ENCODE measurements around the gene MED28.

The MED28 gene

DNA sequence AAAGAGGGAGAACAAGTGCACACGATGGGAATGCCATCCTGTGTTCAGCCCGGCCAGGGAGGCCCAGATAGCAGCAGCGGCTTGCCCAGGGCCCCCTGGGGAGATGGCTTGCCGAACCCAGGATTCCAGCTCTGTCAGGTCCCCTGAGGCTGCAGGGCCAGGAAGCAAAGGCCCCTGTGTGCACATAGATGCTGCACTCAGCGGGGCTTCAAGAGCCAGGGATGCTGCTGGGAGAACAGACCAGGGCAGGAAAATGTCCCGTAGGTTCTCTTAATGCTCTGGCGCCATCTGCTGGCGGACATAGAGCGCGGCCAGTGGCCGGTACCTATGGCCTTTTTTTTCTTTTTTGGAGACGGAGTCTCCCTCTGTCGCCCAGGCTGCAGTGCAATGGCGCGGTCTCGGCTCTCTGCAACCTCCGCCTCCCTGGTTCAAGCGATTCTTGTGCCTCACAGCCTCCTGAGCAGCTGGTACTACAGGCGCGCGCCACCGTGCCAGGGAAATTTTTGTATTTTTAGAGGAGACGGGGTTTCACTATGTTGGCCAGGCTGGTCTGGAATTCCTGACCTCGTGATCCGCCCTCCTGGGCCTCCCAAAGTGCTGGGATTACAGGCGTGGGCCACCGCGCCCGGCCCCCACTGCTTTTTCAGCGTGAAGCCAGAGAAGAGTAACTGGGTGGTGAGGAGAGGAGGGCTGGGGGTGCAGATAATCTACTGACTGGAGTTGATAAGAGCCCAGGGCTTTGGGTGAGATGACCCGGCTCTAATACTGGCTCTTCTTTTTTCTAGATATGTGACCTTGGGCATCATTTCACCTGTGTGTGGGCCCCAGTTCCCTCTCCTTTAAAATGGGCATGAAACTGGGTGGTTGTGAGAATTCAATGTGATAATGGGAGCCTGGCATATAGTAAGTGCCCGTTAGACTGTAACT lies 22.5 kb downstream of the MED28 start:
- TF ChIP-seq GATA3 (IDR thresholded peaks at IDR 0.05; ENCODE audit: low read depth, low read length) (no peak), GATA2 (IDR thresholded peaks at IDR 0.05; ENCODE audit: low read depth, low read length) (no peak)

GRCh38 chr4:17639136-17639535 lies 24.7 kb downstream of the MED28 start:
- TF ChIP-seq GATA3 (IDR thresholded peaks at IDR 0.05; ENCODE audit: low read depth, low read length) (no peak), GATA2 (IDR thresholded peaks at IDR 0.05; ENCODE audit: low read depth, low read length) (no peak)

GRCh38 chr4:17642398-17642783 lies 27.9 kb downstream of the MED28 start:
- no peak for TF ChIP-seq GATA3 (IDR thresholded peaks at IDR 0.05; ENCODE audit: low read depth, low read length)
- TF ChIP-seq GATA2 (IDR thresholded peaks at IDR 0.05; ENCODE audit: low read depth, low read length): no peak

DNA sequence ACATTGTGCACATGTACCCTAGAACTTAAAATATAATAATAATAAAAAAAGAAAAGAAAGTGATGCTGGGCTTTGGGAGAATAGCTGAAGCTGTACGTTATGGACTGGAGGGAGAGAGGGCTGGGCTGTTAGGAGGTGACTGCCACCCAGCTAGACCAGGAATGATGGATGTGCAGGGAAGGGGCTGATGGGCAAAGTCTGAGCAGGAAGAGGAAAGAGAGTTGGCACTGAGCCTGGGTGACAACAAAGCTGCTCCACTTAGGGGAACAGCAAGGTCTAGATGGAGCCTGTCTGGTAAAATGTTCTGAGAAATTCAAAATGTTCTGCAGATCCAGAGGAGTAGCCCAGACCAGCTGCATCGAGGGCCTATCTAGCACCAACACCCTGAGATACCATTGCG lies 32.3 kb downstream of the MED28 start:
- no peak for TF ChIP-seq GATA3 (IDR thresholded peaks at IDR 0.05; ENCODE audit: low read depth, low read length)
- TF ChIP-seq GATA2 (IDR thresholded peaks at IDR 0.05; ENCODE audit: low read depth, low read length): no peak

- TF ChIP-seq GATA3 (IDR thresholded peaks at IDR 0.05; ENCODE audit: low read depth, low read length): no peak
- TF ChIP-seq GATA2 (IDR thresholded peaks at IDR 0.05; ENCODE audit: low read depth, low read length): no peak
Measured at GRCh38 chr4:17647176-17647806, 32.9 kb downstream of the MED28 start.

DNA sequence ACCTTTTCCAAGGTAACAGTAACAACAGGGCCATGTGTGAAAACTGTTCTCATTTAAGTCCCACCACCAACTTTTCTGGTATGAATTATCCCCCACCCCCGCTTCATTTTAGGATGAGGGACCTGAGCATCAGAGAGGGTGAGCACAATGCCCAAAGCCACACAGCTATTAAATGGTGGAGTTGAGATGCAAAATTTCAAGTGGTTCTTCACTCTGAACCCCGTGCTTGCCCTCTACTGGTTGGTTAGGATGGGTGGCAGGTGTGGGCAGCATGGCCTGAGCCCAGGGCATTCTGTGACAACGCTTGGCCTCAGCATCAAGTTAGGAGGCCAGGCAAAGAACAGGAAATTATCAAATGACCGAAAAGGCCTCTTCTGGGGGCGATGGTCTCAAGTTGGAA lies 33.5 kb downstream of the MED28 start:
- no peak for TF ChIP-seq GATA3 (IDR thresholded peaks at IDR 0.05; ENCODE audit: low read depth, low read length)
- no peak for TF ChIP-seq GATA2 (IDR thresholded peaks at IDR 0.05; ENCODE audit: low read depth, low read length)

DNA sequence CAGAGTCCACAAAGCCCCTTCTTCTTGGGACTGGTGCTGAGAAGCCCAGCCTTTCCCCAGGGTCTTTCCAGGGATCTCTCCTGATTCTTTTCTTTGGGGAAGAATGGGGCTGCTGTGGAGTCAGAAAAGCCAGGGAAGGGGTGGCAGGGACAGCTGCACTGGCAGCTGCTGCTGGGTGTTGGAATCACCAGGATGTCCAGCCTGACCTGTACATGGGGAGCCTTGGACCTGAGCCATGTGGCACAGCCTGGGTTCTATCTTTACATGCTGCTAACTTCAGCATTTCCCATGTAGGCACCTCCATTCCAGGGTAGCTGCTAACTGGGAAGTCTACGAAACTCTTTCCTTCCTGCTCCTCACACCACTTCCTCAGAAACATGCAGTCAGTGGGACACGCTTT lies 36.0 kb downstream of the MED28 start:
- TF ChIP-seq GATA2 (IDR thresholded peaks at IDR 0.05; ENCODE audit: low read depth, low read length): no peak
- TF ChIP-seq GATA3 (IDR thresholded peaks at IDR 0.05; ENCODE audit: low read depth, low read length): no peak

DNA sequence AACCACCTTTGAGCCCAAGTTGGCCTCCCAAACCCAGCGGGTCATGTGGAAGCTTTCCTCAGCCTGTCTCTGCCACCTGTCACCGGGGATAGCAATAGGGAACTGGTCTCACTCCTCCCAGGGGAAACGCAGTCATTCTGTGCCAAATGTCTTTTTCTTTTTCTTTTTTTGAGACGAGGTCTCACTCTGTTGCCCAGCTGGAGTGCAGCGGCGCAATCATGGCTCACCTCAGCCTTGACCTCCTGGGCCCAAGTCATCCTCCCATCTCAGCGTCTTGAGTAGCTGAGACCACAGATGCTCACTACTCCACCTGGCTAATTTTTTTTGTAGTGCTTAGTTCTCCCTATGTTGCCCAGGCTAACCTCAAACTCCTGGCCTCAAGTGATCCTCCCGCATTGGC lies 40.3 kb downstream of the MED28 start:
- TF ChIP-seq GATA3 (IDR thresholded peaks at IDR 0.05; ENCODE audit: low read depth, low read length): no peak
- no peak for TF ChIP-seq GATA2 (IDR thresholded peaks at IDR 0.05; ENCODE audit: low read depth, low read length)

GRCh38 chr4:17657090-17657489 lies 42.6 kb downstream of the MED28 start:
- TF ChIP-seq GATA3 (IDR thresholded peaks at IDR 0.05; ENCODE audit: low read depth, low read length) (no peak), GATA2 (IDR thresholded peaks at IDR 0.05; ENCODE audit: low read depth, low read length) (no peak)

DNA sequence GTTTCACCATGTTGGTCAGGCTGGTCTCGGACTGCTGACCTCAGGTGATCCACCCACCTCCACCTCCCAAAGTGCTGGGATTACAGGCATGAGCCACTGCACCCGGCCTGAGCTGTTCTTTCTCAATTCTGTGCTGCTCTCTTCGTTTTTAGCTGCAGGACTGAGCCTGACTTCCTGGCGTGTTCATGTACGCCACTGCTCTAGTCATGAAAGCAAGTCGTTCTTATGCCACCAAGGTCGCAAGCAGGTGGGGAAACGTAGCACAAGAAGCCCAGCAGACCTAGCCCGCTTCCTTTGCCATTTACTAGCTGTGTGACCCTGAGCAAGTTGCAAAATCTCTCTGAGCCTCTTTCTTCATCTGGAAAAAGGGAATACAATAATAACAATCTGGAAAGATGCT lies 43.4 kb downstream of the MED28 start:
- TF ChIP-seq GATA2 (IDR thresholded peaks at IDR 0.05; ENCODE audit: low read depth, low read length) (no peak), GATA3 (IDR thresholded peaks at IDR 0.05; ENCODE audit: low read depth, low read length) (no peak)

GRCh38 chr4:17662694-17663093 lies 48.3 kb downstream of the MED28 start:
- TF ChIP-seq GATA3 (IDR thresholded peaks at IDR 0.05; ENCODE audit: low read depth, low read length) (no peak), GATA2 (IDR thresholded peaks at IDR 0.05; ENCODE audit: low read depth, low read length) (no peak)

DNA sequence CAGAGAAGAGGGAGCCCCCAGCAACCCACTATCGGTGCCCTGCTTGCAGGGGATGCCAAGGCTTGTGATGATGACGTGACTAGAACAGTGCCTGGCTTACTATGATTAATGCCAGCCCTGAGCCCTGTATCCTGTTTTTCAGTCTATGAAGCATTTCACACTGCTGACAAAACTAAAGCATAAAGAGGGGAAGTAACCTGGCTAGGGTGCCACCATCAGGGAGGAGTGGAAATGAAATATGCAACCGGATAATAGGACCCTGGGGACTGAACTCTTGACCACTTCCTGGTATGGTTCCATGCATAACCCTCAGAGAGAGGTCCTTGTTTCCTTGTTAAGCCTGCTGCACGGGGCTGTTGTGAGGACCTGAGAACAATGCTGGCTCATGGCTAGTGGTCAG lies 50.3 kb downstream of the MED28 start:
- no peak for TF ChIP-seq GATA2 (IDR thresholded peaks at IDR 0.05; ENCODE audit: low read depth, low read length)
- no peak for TF ChIP-seq GATA3 (IDR thresholded peaks at IDR 0.05; ENCODE audit: low read depth, low read length)

DNA sequence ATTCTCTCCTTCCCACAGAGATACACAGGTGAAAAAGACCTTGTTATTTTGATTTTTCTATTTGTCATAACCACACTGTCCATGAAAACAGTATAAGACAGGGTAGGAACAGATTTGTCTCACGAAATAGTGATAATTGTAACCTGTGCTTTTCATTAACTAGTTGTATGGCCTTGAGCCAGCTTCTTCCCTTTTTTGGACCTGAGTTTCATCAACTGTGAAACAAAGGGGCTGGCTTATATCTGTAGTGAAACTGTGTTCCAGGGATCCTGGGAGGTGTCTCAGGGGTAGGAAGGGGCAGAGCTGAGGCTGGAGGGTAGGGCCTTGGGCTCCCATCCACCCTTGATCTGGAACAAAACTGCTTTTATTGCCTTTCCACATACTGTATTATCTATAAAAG lies 50.9 kb downstream of the MED28 start:
- TF ChIP-seq GATA3 (IDR thresholded peaks at IDR 0.05; ENCODE audit: low read depth, low read length) (no peak), GATA2 (IDR thresholded peaks at IDR 0.05; ENCODE audit: low read depth, low read length) (no peak)

DNA sequence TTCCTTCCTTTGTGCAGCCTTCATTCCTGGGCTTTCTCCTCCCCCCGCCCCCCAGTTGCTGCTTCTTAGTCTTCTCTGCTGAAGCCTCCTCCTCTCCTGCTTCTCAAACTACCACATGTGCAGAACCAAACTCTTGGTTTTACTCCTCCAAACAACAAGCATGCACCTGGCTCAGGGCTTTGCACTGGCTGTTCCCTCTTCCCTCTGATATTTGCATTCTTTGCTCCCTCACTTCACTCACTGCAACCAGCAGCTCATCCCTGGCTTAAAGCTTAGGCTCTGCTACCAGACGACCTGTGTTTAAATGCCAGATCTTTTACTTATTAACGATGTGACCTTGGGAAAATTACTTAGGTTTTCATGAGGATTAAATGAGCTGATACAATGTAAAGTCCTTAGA lies 51.4 kb downstream of the MED28 start:
- no peak for TF ChIP-seq GATA2 (IDR thresholded peaks at IDR 0.05; ENCODE audit: low read depth, low read length)
- no peak for TF ChIP-seq GATA3 (IDR thresholded peaks at IDR 0.05; ENCODE audit: low read depth, low read length)

- no peak for TF ChIP-seq GATA3 (IDR thresholded peaks at IDR 0.05; ENCODE audit: low read depth, low read length)
- no peak for TF ChIP-seq GATA2 (IDR thresholded peaks at IDR 0.05; ENCODE audit: low read depth, low read length)
Measured at GRCh38 chr4:17667253-17667652, 52.8 kb downstream of the MED28 start.

Measured in SH-SY5Y (cell line).